SKM-1 treated with dmso at 0.1 percent for 144 hours (cell line): ENCODE data around the gene OMA1.

ENCODE experiments used
- DNase-seq: peaks from one replicate; lab custom pipeline; 2025; ENCODE audit not compliant: unreplicated experiment; lab: John Stamatoyannopoulos, UW

OMA1 gene

DNA sequence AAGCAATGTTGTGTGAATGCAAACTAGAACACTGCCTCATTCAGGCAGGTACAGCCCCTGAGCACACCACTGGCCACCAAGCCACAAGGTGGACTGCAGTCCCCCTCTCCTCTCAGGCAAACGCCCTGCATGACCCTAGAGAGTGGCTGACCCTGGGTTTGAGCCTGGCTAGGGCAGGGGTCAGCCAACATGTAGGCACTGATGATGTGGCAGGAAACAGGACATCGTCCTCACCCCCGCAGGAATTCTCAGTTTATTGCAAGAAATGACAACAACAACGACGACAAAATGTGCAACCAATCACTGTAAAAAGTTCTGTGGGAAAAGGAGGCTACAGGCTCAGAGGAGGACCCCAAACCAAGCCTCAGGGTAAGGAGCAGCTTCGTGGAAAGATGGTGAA is 81.3 kb downstream of the OMA1 start:
- DNase-seq: no peak

DNA sequence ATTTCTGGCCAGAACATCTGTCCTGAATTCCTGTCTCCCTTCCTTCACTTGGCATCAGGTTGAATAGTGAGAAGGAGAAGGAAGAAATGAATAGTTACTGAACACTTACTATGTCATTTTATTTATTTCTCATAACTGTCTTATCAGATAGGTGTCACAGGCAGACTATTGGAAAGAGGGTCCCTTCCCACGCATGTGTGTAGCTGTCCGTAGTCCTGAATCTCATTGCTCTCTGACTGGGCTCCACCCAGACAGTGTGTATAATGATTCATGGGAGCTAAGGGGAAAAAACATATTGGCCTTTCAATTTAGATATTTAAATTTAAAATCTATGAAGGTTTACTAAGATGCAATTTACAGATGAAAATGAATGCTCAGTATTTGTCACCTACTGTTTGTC is 86.1 kb downstream of the OMA1 start:
- DNase-seq: no peak

DNA sequence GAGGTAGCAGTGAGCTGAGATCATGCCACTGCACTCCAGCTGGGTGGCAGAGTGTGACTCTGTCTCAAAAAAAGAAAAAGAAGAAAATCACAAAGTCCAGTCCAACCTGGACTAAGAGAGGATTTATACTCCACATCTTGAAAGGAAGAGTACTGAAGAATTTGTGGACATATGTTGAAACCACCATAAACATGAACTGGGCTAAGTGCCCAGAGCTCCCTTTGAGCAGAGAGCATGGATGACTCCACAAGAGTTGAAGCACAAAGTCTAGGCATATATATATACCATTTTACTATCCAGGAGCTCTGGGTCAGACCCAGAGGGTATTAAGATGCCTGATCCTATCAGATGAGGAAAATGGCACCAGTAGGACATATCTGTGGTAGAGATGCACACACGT is 86.6 kb downstream of the OMA1 start:
- DNase-seq: no peak

DNA sequence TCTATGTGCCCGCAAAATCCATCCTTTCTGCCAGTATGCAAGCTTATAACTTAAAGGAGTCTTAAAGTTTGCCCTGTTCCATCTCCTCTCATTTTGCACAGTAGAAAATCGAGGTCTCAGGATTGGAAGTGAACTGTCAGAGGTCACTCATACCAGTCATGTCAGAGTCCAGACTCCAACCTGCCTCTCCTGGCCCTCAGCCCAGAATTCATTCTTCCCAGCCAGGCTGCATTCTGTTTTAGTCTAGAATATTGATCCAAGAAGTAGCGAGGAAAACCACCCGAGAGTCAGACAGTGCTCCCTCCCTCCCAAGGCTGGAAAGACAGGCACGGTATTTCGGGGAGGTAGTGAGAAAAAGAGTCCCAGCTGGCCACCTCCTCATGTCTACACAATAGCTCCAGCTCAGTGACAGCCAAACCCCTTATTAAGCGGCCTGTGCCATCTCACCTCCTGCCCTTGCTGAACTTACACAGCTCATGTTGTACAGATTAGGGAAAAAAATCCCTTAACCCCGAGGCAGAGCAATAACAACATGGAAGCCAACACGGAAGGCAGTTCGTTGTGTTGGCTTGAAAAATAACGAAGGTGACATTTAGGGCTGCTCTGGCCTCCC is 89.4 kb downstream of the OMA1 start:
- no peak for DNase-seq

DNA sequence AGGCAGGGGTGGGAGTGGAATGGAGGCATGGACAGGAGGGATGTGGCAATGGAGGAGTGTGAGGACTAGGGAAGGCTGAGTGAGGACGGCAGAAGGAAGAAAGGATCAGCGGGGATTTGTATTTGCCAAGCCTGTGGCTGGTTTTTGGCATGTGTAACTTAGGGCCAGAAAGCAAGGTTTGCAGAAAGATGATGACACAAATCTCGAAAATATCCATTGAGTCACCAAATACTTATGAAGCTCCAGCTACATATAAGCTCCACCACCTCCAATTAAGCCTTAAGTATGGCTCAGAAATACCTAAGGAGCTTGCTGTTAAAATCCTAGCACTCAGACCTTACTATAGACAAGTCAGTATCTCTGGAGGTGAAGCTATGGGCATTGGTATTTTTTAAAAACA is 90.1 kb downstream of the OMA1 start:
- DNase-seq: no peak

DNA sequence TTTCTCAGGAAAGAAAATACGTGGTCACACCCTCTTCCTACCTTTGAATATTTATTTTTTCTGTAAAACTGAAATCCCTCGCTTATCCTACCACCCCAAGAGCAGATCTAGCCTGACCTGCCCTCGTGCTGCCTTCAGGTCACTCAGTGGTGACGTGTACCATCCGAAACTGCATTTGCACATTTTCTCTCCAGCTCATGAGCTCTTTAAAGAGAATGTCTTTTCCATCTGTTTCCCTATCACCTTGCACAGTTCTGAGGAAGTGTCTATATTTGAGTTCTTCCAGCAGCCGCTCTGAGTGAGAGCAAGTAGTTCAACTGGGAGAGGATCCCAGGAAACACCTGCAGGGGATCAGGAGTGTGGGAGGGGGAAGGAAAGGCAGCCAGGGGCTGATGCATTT is 91.7 kb downstream of the OMA1 start:
- DNase-seq: no peak

DNA sequence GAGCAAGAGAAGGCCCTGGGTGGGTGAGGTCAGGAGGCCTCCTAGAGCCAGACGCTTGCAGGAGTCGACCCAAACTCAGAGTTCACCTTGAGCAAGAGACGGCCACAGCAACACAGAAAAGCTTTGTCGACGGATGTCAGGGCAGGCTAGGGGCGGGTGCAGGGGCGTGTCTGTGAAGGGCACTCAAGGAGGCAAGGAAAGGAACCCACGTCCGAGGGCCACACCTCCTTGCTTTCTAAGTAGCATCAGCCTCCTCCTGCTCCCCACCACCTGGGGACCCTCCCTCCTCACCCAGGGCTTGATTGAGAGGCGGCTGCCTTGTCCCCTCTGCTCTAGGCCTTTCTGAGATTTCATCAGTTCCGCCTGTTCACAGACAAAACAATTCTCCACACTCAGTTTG is 92.1 kb downstream of the OMA1 start:
- no peak for DNase-seq

DNA sequence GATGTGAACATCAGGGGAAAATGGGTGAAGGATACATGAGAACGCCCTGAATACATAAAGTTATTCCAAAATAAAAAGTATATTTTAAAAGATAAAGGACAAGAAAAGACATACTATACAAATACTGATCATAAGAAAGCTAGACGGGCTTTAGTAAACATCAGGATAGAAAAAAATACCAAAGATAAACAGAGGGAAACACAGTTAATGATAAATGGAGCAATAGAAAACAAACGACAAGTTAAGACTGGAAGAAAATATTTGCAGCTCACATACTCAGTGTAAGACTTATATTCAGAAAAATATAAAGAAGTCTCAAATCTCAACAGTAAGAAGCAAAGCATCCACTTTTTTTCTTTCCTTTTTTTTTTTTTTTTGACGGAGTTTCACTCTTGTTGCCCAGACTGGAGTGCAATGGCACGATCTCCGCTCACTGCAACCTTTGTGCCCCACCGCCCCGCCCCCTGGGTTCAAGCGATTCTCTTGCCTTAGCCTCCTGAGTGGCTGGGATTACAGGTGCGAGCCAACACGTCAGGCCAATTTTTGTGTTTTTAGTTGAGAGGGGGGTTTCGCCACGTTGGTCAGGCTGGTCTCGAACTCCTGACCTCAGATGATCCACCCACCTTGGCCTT is 94.8 kb downstream of the OMA1 start:
- DNase-seq: no peak

DNA sequence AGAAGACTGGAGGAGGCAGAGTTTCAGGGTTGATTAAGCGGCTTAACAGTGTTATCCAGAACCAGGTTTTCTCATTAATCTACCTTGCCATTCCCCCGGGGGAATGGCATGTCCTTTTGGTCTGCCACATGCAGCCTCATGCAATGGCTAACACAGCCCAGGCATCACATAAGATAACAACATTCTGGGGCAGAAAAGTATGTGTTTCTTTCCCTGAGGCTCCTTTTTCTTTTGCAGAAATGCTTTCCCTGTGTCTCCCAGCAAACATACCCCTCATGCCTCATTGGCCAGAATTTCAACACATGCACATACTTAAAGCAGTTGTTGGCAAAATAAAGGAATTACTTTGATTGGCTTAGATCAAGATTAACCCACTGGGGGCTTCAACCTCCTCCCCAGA is 98.6 kb downstream of the OMA1 start:
- no peak for DNase-seq

DNA sequence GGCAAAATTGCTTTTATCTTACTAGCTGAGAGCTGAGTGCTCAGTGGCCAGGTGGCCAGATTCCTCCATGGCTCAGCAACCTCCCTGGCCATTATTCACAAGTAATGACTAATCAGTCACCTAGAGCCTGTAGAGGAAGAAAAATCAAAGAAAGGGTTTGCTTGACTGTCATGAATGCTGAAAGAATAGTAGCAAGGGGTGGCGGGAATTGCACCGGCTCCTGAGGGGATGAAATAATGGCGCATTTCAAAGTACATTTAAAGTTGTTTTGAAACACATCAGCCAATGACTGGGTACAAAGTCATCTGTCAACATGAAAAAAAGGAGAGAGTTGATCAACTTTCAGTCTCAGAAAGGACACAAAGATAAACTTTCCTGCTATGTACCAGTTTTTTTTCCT is 99.5 kb downstream of the OMA1 start:
- DNase-seq: no peak

DNA sequence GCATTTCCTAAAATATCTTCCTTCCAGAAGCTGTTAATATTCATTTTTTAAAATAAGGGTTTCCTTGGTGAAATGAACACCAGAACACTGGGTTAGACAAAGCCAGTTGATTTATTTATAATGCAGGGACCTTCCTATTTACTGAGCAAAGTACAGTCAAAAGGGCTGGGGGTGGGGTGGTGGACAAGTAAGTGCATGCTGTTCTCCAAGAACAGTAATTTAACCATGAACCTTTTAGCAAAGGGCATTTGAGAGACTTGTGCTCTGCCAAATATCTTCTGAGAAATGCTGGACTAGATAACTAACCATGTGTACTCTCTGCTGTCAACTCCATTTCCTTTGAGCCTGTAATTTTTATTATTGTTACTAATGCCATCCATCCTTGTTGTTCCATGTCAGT is 100.2 kb downstream of the OMA1 start:
- DNase-seq: no peak

DNA sequence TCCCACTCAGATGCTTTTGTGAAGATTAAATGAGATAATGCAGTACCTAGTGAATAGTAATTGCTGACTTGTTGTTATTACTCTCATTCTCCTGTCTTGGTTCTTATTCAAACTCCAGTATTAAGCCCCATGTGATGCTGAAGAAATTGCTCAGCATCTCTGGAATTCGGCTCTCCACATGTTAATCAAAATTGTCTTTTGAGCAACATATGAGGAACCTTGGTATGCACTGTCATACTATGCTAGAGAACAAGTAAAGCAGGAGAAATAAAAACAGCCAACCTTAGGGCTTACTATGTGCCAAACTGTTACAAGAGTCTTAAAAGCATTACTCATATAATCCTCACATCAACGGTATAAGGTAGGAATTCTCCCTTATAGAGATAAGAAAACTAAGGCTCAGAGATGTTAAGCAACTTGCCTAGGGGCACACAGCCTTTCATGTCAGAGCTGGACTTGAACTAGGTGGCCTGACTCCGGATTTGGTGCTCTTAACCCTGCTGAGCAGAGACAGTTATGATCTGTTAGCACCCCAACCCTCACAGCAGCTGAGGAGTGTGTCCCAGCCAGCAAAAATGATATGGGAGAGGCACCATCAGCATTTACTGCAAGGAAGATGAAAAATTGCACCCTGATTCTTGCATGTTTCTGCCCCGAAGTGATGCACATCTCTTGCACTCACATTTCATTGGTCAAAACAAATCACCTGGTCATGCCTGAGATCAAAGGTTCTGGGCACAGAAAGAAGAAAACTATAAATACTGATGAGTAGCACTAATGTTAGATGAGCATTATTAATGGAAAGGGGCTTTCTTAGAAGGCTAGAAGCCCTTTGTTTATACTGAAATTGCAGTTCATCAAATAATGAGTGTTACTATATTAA is 102.3 kb downstream of the OMA1 start:
- no peak for DNase-seq

DNA sequence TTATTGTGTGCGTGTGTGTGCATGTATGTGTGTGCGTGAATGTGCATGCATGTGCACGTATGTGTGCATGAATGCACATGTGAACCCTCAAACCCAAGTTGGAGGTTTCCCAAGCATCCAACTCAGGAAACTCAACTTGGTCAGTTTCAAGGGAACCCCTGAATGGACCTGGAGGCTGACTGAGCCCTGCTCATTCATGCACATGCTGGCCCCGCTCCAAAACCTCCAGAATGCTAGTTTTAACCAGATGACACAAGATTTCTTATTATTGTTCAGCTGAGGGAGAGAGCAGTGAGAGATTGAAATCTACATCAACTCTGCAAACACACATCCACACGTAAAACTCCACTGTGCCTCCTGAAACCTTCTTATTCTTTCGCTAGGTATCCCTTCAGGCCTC is 104.4 kb downstream of the OMA1 start:
- no peak for DNase-seq

DNA sequence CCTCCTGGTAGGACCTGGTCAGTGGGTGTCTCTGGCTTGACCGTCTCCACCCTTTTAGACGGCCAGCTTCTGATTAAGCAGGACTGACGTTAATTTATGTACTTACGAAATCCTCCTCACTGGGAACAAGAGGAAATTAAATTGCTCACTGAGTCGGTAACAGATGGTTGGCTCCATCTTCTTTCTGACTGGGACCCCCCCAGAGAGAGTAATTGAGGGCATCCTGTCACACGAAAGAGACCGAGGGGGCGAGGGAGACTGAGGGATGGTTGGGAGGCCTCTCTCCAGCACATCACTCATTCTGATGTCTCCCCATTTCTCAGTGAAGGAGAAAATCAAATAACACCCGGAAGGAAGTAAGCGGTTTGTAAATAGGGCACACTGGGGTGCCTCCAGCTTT is 104.8 kb downstream of the OMA1 start:
- DNase-seq: no peak

DNA sequence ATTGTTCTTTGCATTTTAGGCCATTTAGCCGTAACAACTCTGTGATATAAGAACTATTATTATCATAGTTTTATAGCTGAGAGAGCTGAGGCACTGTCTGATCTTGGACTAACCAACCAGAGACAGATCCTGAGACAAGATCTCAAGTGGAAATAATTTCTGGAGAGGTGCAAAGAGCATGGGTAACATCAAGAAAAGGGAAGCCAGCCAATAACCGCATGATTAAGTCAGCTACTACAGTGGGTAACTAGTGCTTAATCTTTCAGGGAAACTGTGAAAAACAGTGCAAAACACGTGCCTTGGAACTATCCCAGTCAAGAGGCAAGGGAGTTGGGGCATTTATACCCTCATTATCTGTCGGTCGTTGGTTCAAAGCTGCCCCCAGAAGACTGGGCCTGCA is 105.8 kb downstream of the OMA1 start:
- no peak for DNase-seq

DNA sequence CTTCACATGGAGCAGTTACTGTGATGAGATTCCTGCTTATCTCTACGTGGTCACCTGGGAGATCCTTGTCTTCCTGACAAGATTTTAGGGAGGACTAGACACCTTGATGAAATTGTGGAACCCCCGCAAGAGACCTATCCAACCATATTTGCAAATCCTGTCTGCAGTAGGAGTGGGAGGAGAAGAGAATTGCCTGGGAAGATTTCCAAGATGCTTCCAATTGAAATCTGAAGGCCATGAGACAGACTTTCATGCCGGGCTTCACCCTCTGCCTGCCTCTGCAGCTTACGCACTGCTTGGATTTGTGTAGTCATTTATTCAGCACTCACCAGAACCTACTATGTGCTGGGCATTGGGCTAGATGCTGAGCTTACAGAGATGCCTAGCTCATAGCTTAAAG is 106.6 kb downstream of the OMA1 start:
- DNase-seq: no peak

DNA sequence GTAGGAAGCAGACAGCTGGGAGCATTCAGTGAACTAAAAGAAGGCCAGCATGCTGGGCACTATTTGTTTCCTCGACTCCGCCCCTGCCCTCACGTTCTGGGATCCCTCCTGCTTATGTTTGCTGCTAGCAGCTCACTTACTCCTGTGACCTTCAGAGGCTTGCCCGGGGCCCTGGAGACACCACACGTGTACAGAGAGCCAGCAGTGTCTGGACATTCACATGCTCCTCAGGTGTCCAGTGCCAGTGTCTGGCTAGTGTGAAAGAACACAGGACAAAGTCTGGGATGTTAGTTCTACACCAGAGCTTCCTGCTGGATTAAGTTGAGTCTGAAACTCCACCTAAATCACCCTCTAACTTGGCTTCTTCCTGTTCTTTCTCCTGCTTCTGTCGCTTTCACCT is 108.1 kb downstream of the OMA1 start:
- no peak for DNase-seq

DNA sequence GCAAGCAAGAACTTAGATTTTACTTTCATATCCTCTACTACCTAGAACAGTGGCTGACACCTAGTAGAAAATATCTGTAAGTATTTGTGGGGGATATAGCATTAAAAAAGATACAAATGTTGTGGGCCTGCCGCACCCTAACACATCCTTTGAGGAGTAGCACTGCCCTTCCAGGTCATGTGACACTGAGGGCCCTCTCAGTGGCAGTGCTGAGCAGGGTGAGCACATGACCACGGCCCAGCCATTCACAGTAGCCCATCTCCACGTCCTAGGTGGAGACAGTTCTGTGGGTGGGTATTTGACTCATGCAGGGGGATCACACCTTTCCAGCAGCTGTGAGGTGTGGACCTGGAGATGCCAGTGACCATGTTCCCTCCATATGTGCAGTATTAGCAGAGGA is 108.9 kb downstream of the OMA1 start:
- no peak for DNase-seq

DNA sequence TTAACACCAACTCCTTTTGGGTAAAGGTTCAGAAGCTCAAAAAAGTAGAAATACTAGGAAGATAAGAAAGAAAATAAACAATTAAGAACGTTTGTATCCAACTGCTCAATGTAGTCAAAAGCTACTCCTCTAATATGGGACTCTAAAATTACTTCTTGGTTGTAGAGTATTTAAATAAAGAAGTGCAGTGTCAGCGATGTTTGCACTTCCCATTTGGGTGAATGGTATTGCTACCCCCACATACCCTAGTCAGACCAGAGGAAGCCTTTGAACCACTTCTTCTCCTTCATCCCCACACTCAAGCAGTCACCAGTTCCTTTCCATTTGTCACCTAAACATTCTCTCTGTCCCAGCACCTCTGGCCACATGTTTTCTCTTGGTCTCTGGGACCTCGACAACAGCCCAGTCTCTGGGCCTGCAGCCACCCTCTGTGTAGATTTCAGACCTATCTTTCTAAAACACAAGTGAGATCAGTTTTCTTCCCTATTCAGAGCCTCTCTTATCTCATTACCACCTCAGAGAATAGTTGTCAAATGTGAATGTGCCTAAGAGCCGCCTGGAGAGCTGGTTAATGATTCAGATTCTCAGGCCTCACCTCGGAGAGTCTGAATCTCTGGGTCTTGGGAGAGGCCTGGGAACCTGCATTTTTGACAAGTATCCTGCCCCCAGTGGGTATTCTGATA is 109.8 kb downstream of the OMA1 start:
- DNase-seq: no peak

DNA sequence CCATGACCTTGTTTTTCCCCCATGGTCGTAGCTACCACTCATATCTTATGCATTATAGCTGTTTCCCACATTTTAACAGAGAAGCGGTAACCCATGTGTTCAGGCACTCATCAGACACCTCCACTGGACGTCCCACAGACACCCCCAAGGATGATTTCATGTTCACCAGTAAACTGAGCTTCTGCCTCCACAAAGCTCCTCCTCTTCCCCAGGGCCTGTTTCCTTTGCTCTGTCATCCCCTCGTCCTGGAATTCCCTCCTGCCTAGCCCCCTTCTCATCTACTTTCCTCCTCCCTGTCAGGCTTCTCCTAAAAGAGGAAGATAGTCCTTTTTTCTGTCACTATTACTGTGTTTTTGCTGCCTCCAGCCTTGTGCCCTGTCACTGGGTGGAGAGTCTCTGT is 111.2 kb downstream of the OMA1 start:
- no peak for DNase-seq

DNA sequence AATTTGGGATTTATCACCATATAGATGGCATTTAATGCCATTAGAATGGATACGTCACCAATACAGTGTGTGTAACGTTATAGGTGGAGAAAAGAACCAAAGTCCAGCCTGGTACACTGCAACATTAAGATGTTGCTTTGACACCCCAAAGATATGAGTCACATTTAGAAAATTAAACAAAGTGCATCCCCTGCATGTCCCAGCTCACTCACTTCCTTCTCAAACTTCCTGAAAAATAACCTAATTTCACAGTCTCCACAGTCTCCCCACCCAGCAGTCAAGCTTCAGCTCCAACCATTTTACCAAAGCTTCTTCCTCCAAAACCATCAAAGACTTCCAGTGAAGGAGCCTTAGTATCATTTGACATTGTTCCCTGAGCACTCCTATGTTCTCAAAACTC is 111.9 kb downstream of the OMA1 start:
- DNase-seq: no peak

DNA sequence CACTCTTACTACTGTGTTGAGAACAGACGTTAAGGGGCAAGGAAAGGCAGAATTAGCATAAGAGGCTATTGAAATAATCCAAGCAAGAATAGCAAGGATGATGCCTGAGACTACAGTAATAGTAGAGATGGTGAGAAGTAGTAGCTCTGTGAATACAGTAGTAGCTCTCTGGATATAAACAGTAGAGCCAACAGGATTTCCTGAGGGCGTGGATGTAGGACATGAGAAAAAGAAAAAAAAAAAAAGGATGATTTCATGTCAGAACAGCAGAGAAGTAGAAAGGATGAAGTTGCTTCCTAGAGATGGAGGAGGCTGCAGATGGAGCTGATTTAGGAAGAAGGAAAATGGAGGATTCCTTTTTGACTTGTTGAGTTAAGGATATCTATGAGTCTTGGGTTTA is 112.3 kb downstream of the OMA1 start:
- no peak for DNase-seq
